Loucy (cell line): ENCODE results near the gene PTPN9.

ENCODE experiments used
- H2AFZ ChIP-seq: fragments of 200-600 bp; sonication (generic); 2 replicates; pipeline ENCODE4 v1.6.0; 2016; ENCODE audit warnings: antibody characterized with exemption, mild to moderate bottlenecking, low read length, moderate library complexity
- H3F3A ChIP-seq: fragments of 200-600 bp; 2 replicates; pipeline ENCODE4 v1.6.0; 2016; ENCODE audit warnings: antibody characterized with exemption, low read depth, mild to moderate bottlenecking
- H3K27me3 ChIP-seq: fragments of 200-600 bp; sonication (generic); 2 replicates; pipeline ENCODE4 v1.6.1; 2014; ENCODE audit warnings: low read length, mild to moderate bottlenecking; ENCODE audit not compliant: insufficient read depth, poor library complexity, severe bottlenecking
- H3K36me3 ChIP-seq: fragments of 200-600 bp; sonication (generic); 2 replicates; pipeline ENCODE4 v1.6.1; 2016; ENCODE audit warnings: low read length; ENCODE audit not compliant: insufficient read depth
- H3K4me1 ChIP-seq: fragments of 200-600 bp; sonication (generic); 2 replicates; pipeline ENCODE4 v1.5.1; 2014; ENCODE audit warnings: low read length, mild to moderate bottlenecking; ENCODE audit not compliant: insufficient read depth, poor library complexity, severe bottlenecking
- H3K4me2 ChIP-seq: fragments of 200-600 bp; sonication (generic); 2 replicates; pipeline ENCODE4 v1.6.0; 2014; ENCODE audit warnings: antibody characterized with exemption, low read length, low read depth, mild to moderate bottlenecking; ENCODE audit not compliant: poor library complexity, severe bottlenecking
- H3K4me3 ChIP-seq: fragments of 200-600 bp; sonication (generic); 2 replicates; pipeline ENCODE4 v1.5.1; 2014; ENCODE audit warnings: low read length, mild to moderate bottlenecking, mixed read lengths; ENCODE audit not compliant: poor library complexity, severe bottlenecking
- H3K79me2 ChIP-seq: fragments of 200-600 bp; sonication (generic); 2 replicates; pipeline ENCODE4 v1.6.1; 2014; ENCODE audit warnings: low read length; ENCODE audit not compliant: insufficient read depth
- H3K9ac ChIP-seq: fragments of 200-600 bp; sonication (generic); 2 replicates; pipeline ENCODE4 v1.6.0; 2014; ENCODE audit warnings: mild to moderate bottlenecking, low read depth, low read length, moderate library complexity; ENCODE audit not compliant: poor library complexity, severe bottlenecking
- H3K9me2 ChIP-seq: fragments of 200-600 bp; sonication (generic); replicated peaks from 2 replicates; pipeline ENCODE4 v1.6.1; 2016; ENCODE audit warnings: low read depth, low read length, mixed read lengths
- H3K9me3 ChIP-seq: fragments of 200-600 bp; sonication (generic); 2 replicates; pipeline ENCODE4 v1.6.1; 2014; ENCODE audit warnings: mild to moderate bottlenecking, antibody characterized with exemption, low read length, low read depth; ENCODE audit not compliant: insufficient read depth
- H4K20me1 ChIP-seq: fragments of 200-600 bp; sonication (generic); 2 replicates; pipeline ENCODE4 v1.6.0; 2014; ENCODE audit warnings: antibody characterized with exemption, low read length, mild to moderate bottlenecking; ENCODE audit not compliant: insufficient read depth, poor library complexity, severe bottlenecking
- CTCF ChIP-seq: fragments of 200-600 bp; sonication (generic); conservative IDR thresholded peaks from 2 replicates; pipeline ENCODE4 v1.5.1; 2014; ENCODE audit warnings: mild to moderate bottlenecking, antibody characterized with exemption, low read length
- EZH2phosphoT487 ChIP-seq: fragments of 200-600 bp; IDR thresholded peaks from 2 replicates; pipeline ENCODE4 v1.6.1; 2018; ENCODE audit warnings: antibody characterized with exemption, mild to moderate bottlenecking, moderate library complexity, borderline replicate concordance

The PTPN9 gene

DNA sequence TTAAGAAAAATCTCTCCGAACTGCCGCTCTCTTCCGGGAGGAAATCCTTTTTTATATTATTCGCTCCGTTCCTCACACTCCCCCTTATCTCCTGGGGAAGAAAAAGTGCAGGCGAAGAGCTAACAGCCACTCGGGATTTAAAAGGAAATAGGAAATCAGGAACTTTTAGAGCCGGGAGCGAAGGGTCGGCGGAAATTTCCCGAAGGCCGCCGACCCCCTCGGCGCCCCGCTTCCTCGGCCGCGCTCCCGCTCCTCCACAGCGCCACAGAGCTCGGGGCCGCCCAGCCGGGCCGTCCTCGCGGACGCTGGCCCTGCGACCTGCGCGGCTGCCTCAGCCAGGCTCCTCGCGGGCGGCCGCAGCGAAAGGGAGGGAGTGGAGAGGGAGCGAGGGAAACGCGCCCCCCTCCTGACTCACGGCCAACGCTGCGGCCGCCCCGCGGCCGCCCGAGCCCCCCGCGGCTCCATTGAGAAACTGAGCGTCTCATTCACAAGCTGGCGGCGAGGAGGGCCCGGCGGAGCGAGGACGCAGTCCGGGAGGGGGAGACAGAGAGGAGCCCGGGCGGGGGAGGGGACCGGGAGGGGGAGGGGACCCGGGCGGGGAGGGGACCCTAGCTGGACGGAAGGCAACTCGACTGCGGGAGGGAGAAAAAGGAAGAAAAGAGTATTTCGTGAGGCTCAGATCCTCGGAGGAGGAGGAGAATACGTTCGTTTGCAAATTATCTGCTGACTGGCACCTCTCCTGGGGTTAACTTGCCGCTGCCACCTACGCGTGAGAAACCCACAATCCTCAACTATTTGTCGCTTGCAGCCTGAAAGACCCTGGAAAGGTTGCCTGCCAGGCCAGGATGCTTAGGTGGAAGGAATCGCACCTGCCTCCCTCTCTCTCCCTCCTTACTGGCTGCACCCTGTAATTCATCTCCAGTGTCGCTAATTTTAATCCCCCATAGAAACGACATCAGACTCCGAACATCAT, at the start of gene PTPN9:
PTPN9 (minus strand) TSS at position 368 of the 973 bp plus-strand sequence. CDS start 539 bp downstream, outside the sequence.
- H3K9me2 ChIP-seq, result no peaks in the 10 kb centered on the region
- no peaks in the 10 kb centered on the region for H3K9me3 ChIP-seq
- H3K79me2 ChIP-seq, result peaks cover 45% of the 10 kb centered on the region
- H3K9ac ChIP-seq, result peak within 1 kb of the TSS; percentile 97
- peak within 1 kb of the TSS; percentile 91 for H2AFZ ChIP-seq
- peaks cover 3% of the 10 kb centered on the region for H3K27me3 ChIP-seq
- peak within 1 kb of the TSS; percentile 92 for H3K4me2 ChIP-seq
- no peaks in the 10 kb centered on the region for H3K36me3 ChIP-seq
- TF ChIP-seq EZH2phosphoT487 (no peak), CTCF (peak; percentile 35)
- H3K4me1 ChIP-seq, result peaks cover 26% of the 10 kb centered on the region
- peaks cover 19% of the 10 kb centered on the region for H4K20me1 ChIP-seq
- H3K4me3 ChIP-seq, result peak within 1 kb of the TSS; percentile 99
- H3F3A ChIP-seq, result no peaks in the 10 kb centered on the region

DNA sequence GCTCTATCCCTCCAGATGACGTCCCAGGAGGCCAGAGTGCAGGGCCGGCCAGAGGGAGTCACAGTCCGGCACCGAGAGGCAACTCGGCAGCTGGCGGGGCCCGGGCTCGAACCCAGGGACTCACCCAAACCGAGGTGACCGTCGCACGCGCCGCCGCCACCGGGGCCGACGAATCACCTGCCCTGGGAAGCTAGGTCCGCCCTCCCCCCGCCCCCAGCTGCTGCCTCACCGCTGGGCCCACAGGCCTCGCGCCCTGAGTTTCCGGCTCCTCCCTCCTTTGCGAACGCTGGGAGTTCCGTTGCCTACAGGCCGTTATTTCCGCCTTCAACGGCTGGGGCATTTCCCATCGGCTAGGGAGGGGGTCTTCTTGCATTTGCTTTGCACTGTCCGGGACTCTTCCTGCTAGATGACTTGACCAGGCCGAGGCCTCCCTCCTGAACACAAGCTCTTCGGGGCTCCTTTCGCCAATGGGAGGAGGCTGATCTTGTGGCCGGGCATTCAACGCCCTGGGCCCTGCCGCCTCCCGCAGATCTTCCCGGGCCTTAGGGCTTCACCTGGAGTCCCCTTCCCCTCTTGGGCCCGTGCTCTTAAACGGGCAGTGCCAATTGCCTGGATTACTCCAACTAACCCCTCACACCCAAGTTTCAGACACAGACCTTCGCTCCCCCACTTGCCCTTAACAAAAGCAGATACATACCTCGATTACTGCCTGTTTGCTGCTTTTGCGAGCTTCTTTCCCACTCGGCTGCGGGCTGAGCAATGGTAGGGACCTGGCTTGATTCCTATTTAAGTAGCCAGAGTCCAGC, 46.6 kb upstream of the PTPN9 start, which contains the start of gene SNUPN:
SNUPN (minus strand) TSS at position 184 of the 806 bp plus-strand sequence. CDS start 4,674 bp downstream, outside the sequence.
- H3K4me1 ChIP-seq, result peaks cover 26% of the 10 kb centered on the region
- H2AFZ ChIP-seq, result peak within 1 kb of the TSS; percentile 85
- H3F3A ChIP-seq, result peaks cover 15% of the 10 kb centered on the region
- H3K36me3 ChIP-seq, result no peaks in the 10 kb centered on the region
- H3K9me2 ChIP-seq, result no peaks in the 10 kb centered on the region
- TF ChIP-seq CTCF (no peak), EZH2phosphoT487 (no peak)
- H3K9ac ChIP-seq, result peak within 1 kb of the TSS; percentile 97
- H3K9me3 ChIP-seq, result no peaks in the 10 kb centered on the region
- H3K27me3 ChIP-seq, result no peaks in the 10 kb centered on the region
- H3K79me2 ChIP-seq, result peaks cover 11% of the 10 kb centered on the region
- no peaks in the 10 kb centered on the region for H4K20me1 ChIP-seq
- H3K4me3 ChIP-seq, result peak within 1 kb of the TSS; percentile 85
- peak within 1 kb of the TSS; percentile 95 for H3K4me2 ChIP-seq

DNA sequence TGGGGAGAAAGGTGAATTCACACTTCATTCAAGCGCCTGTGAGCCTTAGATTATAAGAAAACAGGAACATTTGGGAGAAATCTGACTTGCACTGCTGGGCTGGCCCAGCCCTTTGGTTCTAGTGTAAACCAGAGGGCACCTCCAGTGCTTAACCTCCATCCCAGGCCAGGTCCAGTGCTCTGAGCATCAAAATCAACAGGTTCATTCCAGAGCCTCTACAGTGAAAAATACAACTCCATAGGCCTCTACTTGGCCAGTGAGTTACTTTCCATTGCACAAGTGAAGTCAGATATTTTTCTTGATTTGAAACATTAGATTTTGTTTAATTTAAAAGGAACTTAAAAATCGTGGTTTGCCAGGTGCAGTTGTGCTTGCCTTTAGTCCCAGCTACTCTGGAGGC, 43.4 kb upstream of the PTPN9 start:
- Histone ChIP-seq H3K4me3 (no peak overlapping the region), H3K4me1 (peaks cover 29% of the 10 kb centered on the region), H3K36me3 (peaks cover 5% of the 10 kb centered on the region; the same call in 1 of the 2 replicates), H3K4me2 (peak overlapping the region; percentile 14), H3F3A (peaks cover 18% of the 10 kb centered on the region), H3K79me2 (peaks cover 11% of the 10 kb centered on the region), H4K20me1 (no peaks in the 10 kb centered on the region), H3K9me3 (no peaks in the 10 kb centered on the region), H3K9me2 (no peaks in the 10 kb centered on the region), H2AFZ (no peak overlapping the region), H3K9ac (peak overlapping the region; percentile 29), H3K27me3 (no peaks in the 10 kb centered on the region)
- TF ChIP-seq CTCF, result no peak
- no peak for TF ChIP-seq EZH2phosphoT487
